GM20431 (cell line): Measurements from ENCODE around the gene UCK1.

Experiments used
- in situ Hi-C: fragments of 300-500 bp; cut with MseI, MboI; formaldehyde crosslinking; loops from one replicate; pipeline ENCODE4 v1.15.0; 2020; ENCODE audit warnings: low sequenced_read_pairs; ENCODE audit not compliant: unreplicated experiment

The UCK1 gene

GRCh38 chr9:131500939-131501541 is 30.0 kb downstream of the UCK1 start:
- in situ Hi-C loops: no loop called here

GRCh38 chr9:131500377-131500776 is 30.7 kb downstream of the UCK1 start:
- in situ Hi-C loops: no loop called here

- in situ Hi-C loops: no loop called here
Observed at GRCh38 chr9:131499254-131499767, 31.8 kb downstream of the UCK1 start.

GRCh38 chr9:131496844-131497405 is 34.1 kb downstream of the UCK1 start:
- in situ Hi-C loops: no loop called here

- in situ Hi-C loops: no loop called here
Observed at GRCh38 chr9:131495785-131496184, 35.3 kb downstream of the UCK1 start.

GRCh38 chr9:131494296-131494870 is 36.7 kb downstream of the UCK1 start:
- in situ Hi-C loops: no loop called here

- in situ Hi-C loops: no loop called here
Observed at GRCh38 chr9:131492070-131492469, 39.0 kb downstream of the UCK1 start.

GRCh38 chr9:131491001-131491710 is 39.9 kb downstream of the UCK1 start:
- in situ Hi-C loops: no loop called here

- in situ Hi-C loops: no loop called here
Observed at GRCh38 chr9:131490514-131490913, 40.5 kb downstream of the UCK1 start.

GRCh38 chr9:131487621-131488031 is 43.4 kb downstream of the UCK1 start:
- in situ Hi-C loops: no loop called here

GRCh38 chr9:131487001-131487400 is 44.1 kb downstream of the UCK1 start:
- in situ Hi-C loops: no loop called here

GRCh38 chr9:131485728-131486422 is 45.2 kb downstream of the UCK1 start:
- in situ Hi-C loops: no loop called here

- in situ Hi-C loops: no loop called here
Observed at GRCh38 chr9:131485206-131485605, 45.9 kb downstream of the UCK1 start.

GRCh38 chr9:131484560-131485185 is 46.4 kb downstream of the UCK1 start:
- in situ Hi-C loops: no loop called here

GRCh38 chr9:131484051-131484445 is 47.0 kb downstream of the UCK1 start:
- in situ Hi-C loops: no loop called here

GRCh38 chr9:131483319-131484050 is 47.6 kb downstream of the UCK1 start:
- in situ Hi-C loops: no loop called here

GRCh38 chr9:131482343-131483006 is 48.6 kb downstream of the UCK1 start:
- in situ Hi-C loops: no loop called here

GRCh38 chr9:131481441-131482342 is 49.4 kb downstream of the UCK1 start:
- in situ Hi-C loops: no loop called here
